ENCODE data around the gene PTPRM. TPM values are rescaled to one million over a fixed set of nuclear protein-coding genes. Genes with fewer than 3 reads are reported as not detected.

The PTPRM gene
- total and polyA plus RNA-seq, 5 donors from 2014 or later: 1.1 to 4.6 (median 3.6) TPM

DNA sequence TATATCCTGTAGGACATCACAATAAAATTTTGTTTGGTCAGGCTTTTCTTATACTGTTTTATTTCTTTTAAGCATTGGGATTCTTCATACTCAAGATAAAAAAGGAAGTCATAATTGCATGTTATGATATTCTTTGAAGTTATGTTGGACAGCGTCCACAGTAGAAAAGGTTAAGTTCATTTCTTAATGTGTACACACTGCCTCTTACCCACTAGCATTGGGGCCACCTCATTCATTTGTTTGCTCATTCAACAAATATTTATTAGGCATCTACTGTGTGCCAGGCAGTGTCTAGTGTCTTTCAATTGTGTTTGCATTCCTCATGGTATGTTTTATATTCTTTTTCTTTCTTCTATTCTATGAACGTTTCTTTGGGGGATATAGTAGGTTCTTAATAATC, 70.2 kb downstream of the PTPRM start:
- no peak overlapping the region for H3K4me3 Mint-ChIP-seq
- Histone ChIP-seq H3K4me3 (ENCODE audit: low read depth, low read length) (no peak overlapping the region), H3K27me3 (ENCODE audit: control insufficient read depth, insufficient read depth, low read length) (no peaks in the 10 kb centered on the region), H3K36me3 (ENCODE audit: control insufficient read depth, insufficient read depth, low read length) (no peaks in the 10 kb centered on the region), H3K27ac (ENCODE audit: insufficient read depth, low read length, poor library complexity, severe bottlenecking) (no peak overlapping the region), H3K4me1 (ENCODE audit: control insufficient read depth, insufficient read depth, low read length, poor library complexity, severe bottlenecking) (no peaks in the 10 kb centered on the region), H3K9me3 (ENCODE audit: control insufficient read depth in 2 of 2, low read length in 2 of 2) (no peaks in the 10 kb centered on the region)
- H3K27me3 Mint-ChIP-seq: no peaks in the 10 kb centered on the region
- no peaks in the 10 kb centered on the region for H3K4me1 Mint-ChIP-seq
- ATAC-seq (ENCODE audit: low read depth in 2 of 2) (no peak), DNase-seq (no peak)
- no peak overlapping the region for H3K27ac Mint-ChIP-seq
- peaks cover 0 to 6% (median 0%) of the 10 kb centered on the region in 7 donors for H3K9me3 Mint-ChIP-seq
- no peaks in the 10 kb centered on the region for H3K36me3 Mint-ChIP-seq

DNA sequence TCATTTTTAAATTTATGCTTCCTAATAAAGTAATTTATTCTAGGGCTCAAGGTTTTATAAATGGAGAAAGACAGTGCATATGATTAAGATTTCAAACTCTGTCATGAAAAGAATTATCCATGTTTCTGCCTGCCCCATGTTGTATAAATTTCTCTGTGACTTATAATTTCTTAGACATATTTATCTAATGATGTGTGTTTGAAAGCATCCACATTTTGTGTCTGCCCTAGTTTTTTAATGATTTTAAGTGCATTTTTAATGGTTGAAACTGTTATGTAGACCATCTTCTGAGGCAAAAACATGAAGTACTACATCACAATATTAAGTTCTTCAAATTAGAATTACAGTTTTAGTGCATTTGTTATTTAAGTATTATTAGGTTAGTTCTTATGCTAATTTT, 71.2 kb downstream of the PTPRM start:
- H3K36me3 ChIP-seq (ENCODE audit: control insufficient read depth, insufficient read depth, low read length): no peaks in the 10 kb centered on the region
- Mint-ChIP-seq H3K4me1 (no peaks in the 10 kb centered on the region), H3K9me3 (peaks cover 0 to 5% (median 0%) of the 10 kb centered on the region in 7 donors), H3K27me3 (no peaks in the 10 kb centered on the region), H3K36me3 (no peaks in the 10 kb centered on the region), H3K27ac (no peak overlapping the region), H3K4me3 (no peak overlapping the region)
- H3K9me3 ChIP-seq (ENCODE audit: control insufficient read depth in 2 of 2, low read length in 2 of 2): no peaks in the 10 kb centered on the region
- DNase-seq: no peak
- no peak overlapping the region for H3K4me3 ChIP-seq (ENCODE audit: low read depth, low read length)
- no peak overlapping the region for H3K27ac ChIP-seq (ENCODE audit: insufficient read depth, low read length, poor library complexity, severe bottlenecking)
- H3K4me1 ChIP-seq (ENCODE audit: control insufficient read depth, insufficient read depth, low read length, poor library complexity, severe bottlenecking): no peaks in the 10 kb centered on the region
- ATAC-seq (ENCODE audit: low read depth in 2 of 2): no peak
- H3K27me3 ChIP-seq (ENCODE audit: control insufficient read depth, insufficient read depth, low read length): no peaks in the 10 kb centered on the region

DNA sequence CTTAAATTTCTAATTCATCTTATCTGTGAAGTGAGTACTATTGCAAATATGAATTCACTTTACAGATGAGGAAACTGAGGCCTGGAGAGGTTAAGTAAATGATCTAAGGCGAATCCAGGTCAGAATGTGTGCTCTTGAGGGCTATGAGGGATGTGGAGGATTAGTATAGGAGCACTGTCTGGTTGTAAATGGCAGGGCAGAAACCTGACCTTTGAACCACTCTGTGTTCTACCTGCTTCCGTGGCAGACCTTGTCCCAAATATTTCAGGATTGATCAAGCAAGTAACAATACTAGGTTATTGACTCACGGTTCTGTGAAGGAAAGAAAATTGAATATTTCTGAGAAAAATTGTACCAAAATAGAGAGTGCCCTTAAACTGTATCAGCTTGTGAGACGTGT, 74.7 kb downstream of the PTPRM start:
- no peaks in the 10 kb centered on the region for H3K4me1 ChIP-seq (ENCODE audit: control insufficient read depth, insufficient read depth, low read length, poor library complexity, severe bottlenecking)
- no peaks in the 10 kb centered on the region for H3K9me3 ChIP-seq (ENCODE audit: control insufficient read depth in 2 of 2, low read length in 2 of 2)
- Mint-ChIP-seq H3K27me3 (no peaks in the 10 kb centered on the region), H3K4me3 (no peak overlapping the region), H3K27ac (no peak overlapping the region), H3K9me3 (peaks cover 0 to 4% (median 0%) of the 10 kb centered on the region in 7 donors), H3K4me1 (no peaks in the 10 kb centered on the region), H3K36me3 (no peaks in the 10 kb centered on the region)
- DNase-seq (no peak), ATAC-seq (ENCODE audit: low read depth in 2 of 2) (no peak)
- H3K4me3 ChIP-seq (ENCODE audit: low read depth, low read length): no peak overlapping the region
- no peaks in the 10 kb centered on the region for H3K27me3 ChIP-seq (ENCODE audit: control insufficient read depth, insufficient read depth, low read length)
- no peak overlapping the region for H3K27ac ChIP-seq (ENCODE audit: insufficient read depth, low read length, poor library complexity, severe bottlenecking)
- H3K36me3 ChIP-seq (ENCODE audit: control insufficient read depth, insufficient read depth, low read length): no peaks in the 10 kb centered on the region

DNA sequence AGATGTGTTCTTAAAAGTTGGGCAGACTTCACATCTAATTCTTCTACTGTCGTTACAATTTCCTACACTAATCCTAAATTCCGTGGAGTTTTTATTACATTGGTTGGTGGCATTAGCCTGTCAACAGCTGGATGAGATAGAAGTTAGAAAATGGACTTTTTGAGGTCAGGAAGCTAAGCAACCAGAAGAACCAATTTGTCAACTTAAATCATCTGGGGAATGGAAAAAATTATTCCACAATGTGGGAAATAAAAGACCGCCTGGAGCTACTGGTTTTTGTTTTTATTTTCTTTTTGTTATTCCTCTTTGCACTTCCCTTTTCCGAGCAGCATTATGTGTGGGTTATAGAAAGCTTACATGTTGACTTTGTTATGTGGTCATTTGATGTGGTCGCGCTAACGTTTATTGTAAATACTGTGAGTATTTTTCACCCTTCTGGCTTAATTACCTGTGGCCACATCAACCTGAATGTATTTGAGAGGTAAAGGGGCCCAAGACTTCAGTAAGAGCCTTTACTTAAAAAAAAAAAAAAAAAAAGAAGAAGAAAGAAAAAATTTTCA, 75.3 kb downstream of the PTPRM start:
- Histone ChIP-seq H3K4me1 (ENCODE audit: control insufficient read depth, insufficient read depth, low read length, poor library complexity, severe bottlenecking) (no peaks in the 10 kb centered on the region), H3K36me3 (ENCODE audit: control insufficient read depth, insufficient read depth, low read length) (no peaks in the 10 kb centered on the region), H3K27me3 (ENCODE audit: control insufficient read depth, insufficient read depth, low read length) (no peaks in the 10 kb centered on the region), H3K9me3 (ENCODE audit: control insufficient read depth in 2 of 2, low read length in 2 of 2) (no peaks in the 10 kb centered on the region), H3K4me3 (ENCODE audit: low read depth, low read length) (no peak overlapping the region), H3K27ac (ENCODE audit: insufficient read depth, low read length, poor library complexity, severe bottlenecking) (no peak overlapping the region)
- no peak overlapping the region for H3K27ac Mint-ChIP-seq
- no peaks in the 10 kb centered on the region for H3K36me3 Mint-ChIP-seq
- DNase-seq: no peak
- no peaks in the 10 kb centered on the region for H3K27me3 Mint-ChIP-seq
- H3K9me3 Mint-ChIP-seq: peaks cover 0 to 4% (median 0%) of the 10 kb centered on the region in 7 donors
- ATAC-seq (ENCODE audit: low read depth in 2 of 2): no peak
- H3K4me1 Mint-ChIP-seq: no peaks in the 10 kb centered on the region
- no peak overlapping the region for H3K4me3 Mint-ChIP-seq

DNA sequence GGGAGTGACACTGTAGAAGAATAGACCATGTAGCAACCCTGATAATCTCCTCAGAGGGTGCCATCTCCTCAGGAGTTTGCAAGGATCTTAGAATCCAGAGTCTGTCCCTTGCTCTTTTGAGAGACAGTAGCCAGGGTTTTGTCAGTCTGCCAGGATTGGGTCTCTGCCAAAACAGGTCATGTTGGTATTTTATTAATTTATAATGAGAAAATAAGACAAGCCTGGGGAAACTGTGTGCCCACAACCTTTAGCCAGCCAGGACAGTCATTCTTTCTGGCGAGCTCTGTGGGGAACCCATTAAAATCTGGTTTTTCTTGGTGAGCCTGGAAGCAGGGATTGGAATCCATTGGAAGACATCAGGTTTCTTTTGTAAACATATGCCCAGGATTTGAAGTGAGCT, 78.6 kb downstream of the PTPRM start:
- Mint-ChIP-seq H3K27me3 (peaks cover 5% of the 10 kb centered on the region), H3K4me3 (no peak overlapping the region), H3K36me3 (no peaks in the 10 kb centered on the region), H3K9me3 (peaks cover 0 to 5% (median 0%) of the 10 kb centered on the region in 7 donors), H3K4me1 (no peaks in the 10 kb centered on the region), H3K27ac (no peak overlapping the region)
- Histone ChIP-seq H3K9me3 (ENCODE audit: control insufficient read depth in 2 of 2, low read length in 2 of 2) (no peaks in the 10 kb centered on the region), H3K36me3 (ENCODE audit: control insufficient read depth, insufficient read depth, low read length) (no peaks in the 10 kb centered on the region), H3K27me3 (ENCODE audit: control insufficient read depth, insufficient read depth, low read length) (no peaks in the 10 kb centered on the region), H3K4me1 (ENCODE audit: control insufficient read depth, insufficient read depth, low read length, poor library complexity, severe bottlenecking) (no peaks in the 10 kb centered on the region), H3K27ac (ENCODE audit: insufficient read depth, low read length, poor library complexity, severe bottlenecking) (no peak overlapping the region), H3K4me3 (ENCODE audit: low read depth, low read length) (no peak overlapping the region)
- ATAC-seq (ENCODE audit: low read depth in 2 of 2): no peak
- no peak for DNase-seq

DNA sequence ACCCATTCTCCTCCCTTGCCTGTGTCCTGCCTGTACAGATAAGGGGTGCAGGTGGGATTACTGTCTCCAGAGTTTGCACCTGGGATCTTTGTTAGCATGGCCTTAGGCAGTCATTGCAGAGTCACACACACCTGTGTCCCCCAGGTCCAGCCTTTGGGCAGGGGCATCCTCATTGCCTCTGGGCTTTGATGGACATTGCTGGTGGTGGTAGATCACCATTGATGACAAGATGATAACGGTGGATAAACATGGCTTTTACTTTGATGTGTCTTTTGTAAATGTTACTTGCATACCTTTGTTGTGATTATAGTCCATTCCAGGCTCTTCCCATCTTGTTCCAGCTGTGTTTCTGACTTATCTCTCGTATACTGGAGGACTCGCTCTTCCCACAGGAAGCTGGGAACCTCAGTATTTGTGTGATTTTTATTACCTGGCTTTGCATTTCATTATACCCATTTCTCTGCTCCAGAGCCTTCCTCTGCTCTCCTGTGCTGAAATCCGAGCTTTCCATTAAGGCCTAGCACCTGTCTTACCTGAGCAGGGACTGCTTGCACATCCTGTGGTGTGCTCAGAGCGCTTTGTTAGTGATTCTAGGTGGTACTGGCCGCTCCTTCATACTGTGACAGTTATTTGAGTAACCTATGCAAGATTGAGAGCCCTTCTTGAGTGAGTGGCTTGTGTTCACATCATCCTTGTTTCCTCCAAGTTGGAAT, 79.2 kb downstream of the PTPRM start:
- peaks cover 5% of the 10 kb centered on the region for H3K27me3 Mint-ChIP-seq
- peaks cover 0 to 5% (median 0%) of the 10 kb centered on the region in 7 donors for H3K9me3 Mint-ChIP-seq
- H3K4me1 ChIP-seq (ENCODE audit: control insufficient read depth, insufficient read depth, low read length, poor library complexity, severe bottlenecking): no peaks in the 10 kb centered on the region
- DNase-seq (no peak), ATAC-seq (ENCODE audit: low read depth in 2 of 2) (no peak)
- no peaks in the 10 kb centered on the region for H3K9me3 ChIP-seq (ENCODE audit: control insufficient read depth in 2 of 2, low read length in 2 of 2)
- H3K4me3 Mint-ChIP-seq: no peak overlapping the region
- no peaks in the 10 kb centered on the region for H3K36me3 ChIP-seq (ENCODE audit: control insufficient read depth, insufficient read depth, low read length)
- H3K4me1 Mint-ChIP-seq: no peaks in the 10 kb centered on the region
- H3K4me3 ChIP-seq (ENCODE audit: low read depth, low read length): no peak overlapping the region
- no peaks in the 10 kb centered on the region for H3K36me3 Mint-ChIP-seq
- no peak overlapping the region for H3K27ac ChIP-seq (ENCODE audit: insufficient read depth, low read length, poor library complexity, severe bottlenecking)
- no peak overlapping the region for H3K27ac Mint-ChIP-seq
- no peaks in the 10 kb centered on the region for H3K27me3 ChIP-seq (ENCODE audit: control insufficient read depth, insufficient read depth, low read length)

GRCh38 chr18:7647500-7647899, 80.4 kb downstream of the PTPRM start:
- Mint-ChIP-seq H3K4me1 (no peaks in the 10 kb centered on the region), H3K36me3 (no peaks in the 10 kb centered on the region), H3K27ac (no peak overlapping the region), H3K27me3 (peaks cover 5% of the 10 kb centered on the region), H3K9me3 (peaks cover 0 to 5% (median 0%) of the 10 kb centered on the region in 7 donors), H3K4me3 (no peak overlapping the region)
- Histone ChIP-seq H3K36me3 (ENCODE audit: control insufficient read depth, insufficient read depth, low read length) (no peaks in the 10 kb centered on the region), H3K4me3 (ENCODE audit: low read depth, low read length) (no peak overlapping the region), H3K27ac (ENCODE audit: insufficient read depth, low read length, poor library complexity, severe bottlenecking) (no peak overlapping the region), H3K27me3 (ENCODE audit: control insufficient read depth, insufficient read depth, low read length) (no peaks in the 10 kb centered on the region), H3K9me3 (ENCODE audit: control insufficient read depth in 2 of 2, low read length in 2 of 2) (no peaks in the 10 kb centered on the region), H3K4me1 (ENCODE audit: control insufficient read depth, insufficient read depth, low read length, poor library complexity, severe bottlenecking) (no peaks in the 10 kb centered on the region)
- DNase-seq: no peak
- ATAC-seq (ENCODE audit: low read depth in 2 of 2): no peak

GRCh38 chr18:7657050-7657449, 89.9 kb downstream of the PTPRM start:
- peaks cover 0 to 7% (median 2%) of the 10 kb centered on the region in 7 donors for H3K9me3 Mint-ChIP-seq
- ATAC-seq (ENCODE audit: low read depth in 2 of 2): no peak
- no peaks in the 10 kb centered on the region for H3K4me1 Mint-ChIP-seq
- H3K27me3 Mint-ChIP-seq: no peaks in the 10 kb centered on the region
- Histone ChIP-seq H3K27me3 (ENCODE audit: control insufficient read depth, insufficient read depth, low read length) (no peaks in the 10 kb centered on the region), H3K4me3 (ENCODE audit: low read depth, low read length) (no peak overlapping the region), H3K4me1 (ENCODE audit: control insufficient read depth, insufficient read depth, low read length, poor library complexity, severe bottlenecking) (no peaks in the 10 kb centered on the region), H3K27ac (ENCODE audit: insufficient read depth, low read length, poor library complexity, severe bottlenecking) (no peak overlapping the region), H3K36me3 (ENCODE audit: control insufficient read depth, insufficient read depth, low read length) (no peaks in the 10 kb centered on the region), H3K9me3 (ENCODE audit: control insufficient read depth in 2 of 2, low read length in 2 of 2) (no peaks in the 10 kb centered on the region)
- DNase-seq: no peak
- H3K4me3 Mint-ChIP-seq: no peak overlapping the region
- no peaks in the 10 kb centered on the region for H3K36me3 Mint-ChIP-seq
- no peak overlapping the region for H3K27ac Mint-ChIP-seq
